GM21390 (cell line): Measurements from ENCODE around the gene SLC8A1.

Source experiments
- ATAC-seq: cut with Tn5 transposase; IDR thresholded peaks from one replicate; pipeline ENCODE4 v1.9.1; 2021; ENCODE audit not compliant: unreplicated experiment

Gene SLC8A1

GRCh38 chr2:40458271-40458794 is 6.4 kb upstream of the SLC8A1 start:
- no peak for ATAC-seq

- no peak for ATAC-seq
Observed at GRCh38 chr2:40457837-40458236, 5.9 kb upstream of the SLC8A1 start.

GRCh38 chr2:40457366-40457765 is 5.5 kb upstream of the SLC8A1 start:
- ATAC-seq, result no peak

- no peak for ATAC-seq
Observed at GRCh38 chr2:40456926-40457325, 5.0 kb upstream of the SLC8A1 start.

GRCh38 chr2:40455661-40456060 is 3.8 kb upstream of the SLC8A1 start:
- no peak for ATAC-seq

GRCh38 chr2:40454321-40454720 is 2.4 kb upstream of the SLC8A1 start:
- no peak for ATAC-seq

GRCh38 chr2:40452786-40453185 is 896 bp upstream of the SLC8A1 start:
- ATAC-seq, result no peak

GRCh38 chr2:40450796-40451430 is 977 bp downstream of the SLC8A1 start:
- no peak for ATAC-seq

GRCh38 chr2:40450066-40450795 is 1.7 kb downstream of the SLC8A1 start:
- ATAC-seq, result no peak

- ATAC-seq, result no peak
Observed at GRCh38 chr2:40448476-40449079, 3.3 kb downstream of the SLC8A1 start.

GRCh38 chr2:40445467-40445866 is 6.4 kb downstream of the SLC8A1 start:
- no peak for ATAC-seq

- no peak for ATAC-seq
Observed at GRCh38 chr2:40440835-40441234, 11.1 kb downstream of the SLC8A1 start.

- ATAC-seq, result no peak
Observed at GRCh38 chr2:40439473-40439872, 12.4 kb downstream of the SLC8A1 start.

GRCh38 chr2:40436093-40436475 is 15.8 kb downstream of the SLC8A1 start:
- no peak for ATAC-seq

- no peak for ATAC-seq
Observed at GRCh38 chr2:40435426-40436092, 16.3 kb downstream of the SLC8A1 start.

- ATAC-seq, result no peak
Observed at GRCh38 chr2:40434731-40435271, 17.1 kb downstream of the SLC8A1 start.

GRCh38 chr2:40433736-40434135 is 18.2 kb downstream of the SLC8A1 start:
- ATAC-seq, result no peak

- no peak for ATAC-seq
Observed at GRCh38 chr2:40432921-40433483, 18.9 kb downstream of the SLC8A1 start.

GRCh38 chr2:40431600-40431955 is 20.3 kb downstream of the SLC8A1 start:
- no peak for ATAC-seq

- ATAC-seq, result no peak
Observed at GRCh38 chr2:40430776-40431599, 20.9 kb downstream of the SLC8A1 start.
